Measurements from ENCODE around the gene DNAJB6. TPM values are rescaled to one million over a fixed set of nuclear protein-coding genes. Genes with fewer than 3 reads are reported as not detected.

DNAJB6 gene
- total RNA-seq, 1 donor from 2014 or later = 126 TPM

DNA sequence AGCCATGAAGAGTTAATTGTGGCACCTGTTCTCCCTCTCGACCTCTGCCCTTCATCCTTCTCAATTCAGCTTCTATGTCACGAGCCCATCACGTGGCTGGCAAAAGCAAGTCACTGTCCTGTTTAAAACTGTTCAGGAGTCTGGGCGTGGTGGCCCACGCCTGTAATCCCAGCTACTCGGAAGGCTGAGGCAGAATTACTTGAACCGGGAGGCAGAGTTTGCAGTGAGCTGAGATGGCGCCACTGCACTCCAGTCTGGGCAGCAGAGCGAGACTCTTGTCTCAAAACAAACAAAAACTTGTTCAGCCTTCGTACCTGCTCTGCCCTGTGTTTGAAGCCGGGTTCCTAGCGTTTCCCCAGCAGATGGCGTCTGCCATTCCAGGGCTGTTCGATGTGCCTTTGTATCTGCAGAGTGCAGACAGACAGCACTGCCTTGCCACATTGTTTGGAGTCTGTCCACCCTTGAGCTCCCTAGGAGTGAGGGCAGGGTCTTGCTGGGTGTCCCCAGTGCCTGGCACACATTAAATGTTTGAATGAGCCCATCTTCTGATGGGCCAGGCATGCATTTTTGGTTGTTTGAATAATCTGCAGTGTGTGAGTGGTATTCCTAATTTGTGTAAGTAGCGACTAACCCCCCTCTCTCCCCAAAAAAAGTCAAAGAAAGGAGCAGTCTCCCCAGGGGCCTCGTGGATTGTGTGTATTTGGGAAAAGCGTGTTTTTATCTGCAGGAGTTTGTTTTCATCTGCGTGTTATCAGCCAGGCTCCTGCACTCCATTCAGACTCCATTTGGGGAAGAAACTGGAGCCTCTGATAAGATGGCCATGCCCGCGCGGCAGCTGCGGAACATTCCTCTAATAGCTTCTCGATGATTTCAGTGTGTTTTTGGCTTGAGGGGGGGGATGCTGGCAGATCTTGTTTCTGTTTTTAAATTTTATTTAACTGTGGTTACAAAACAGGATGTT, 61.2 kb downstream of the DNAJB6 start:
- H3K36me3 ChIP-seq (ENCODE audit: control insufficient read depth, insufficient read depth, low read length) = no peaks in the 10 kb centered on the region
- DNase-seq (ENCODE audit: low read depth) = no peak
- H3K4me3 ChIP-seq (ENCODE audit: low read depth, low read length) = no peak overlapping the region
- H3K27me3 ChIP-seq (ENCODE audit: control insufficient read depth, insufficient read depth, low read length) = no peaks in the 10 kb centered on the region
- peak; percentile 71 for TF ChIP-seq CTCF (IDR thresholded peaks at IDR 0.05; ENCODE audit: insufficient read depth, low read length, poor library complexity, severe bottlenecking)

- H3K36me3 ChIP-seq (ENCODE audit: control insufficient read depth, insufficient read depth, low read length) = no peaks in the 10 kb centered on the region
- H3K4me3 ChIP-seq (ENCODE audit: low read depth, low read length) = no peak overlapping the region
- no peaks in the 10 kb centered on the region for H3K27me3 ChIP-seq (ENCODE audit: control insufficient read depth, insufficient read depth, low read length)
- DNase-seq (ENCODE audit: low read depth) = no peak
- TF ChIP-seq CTCF (IDR thresholded peaks at IDR 0.05; ENCODE audit: insufficient read depth, low read length, poor library complexity, severe bottlenecking) = no peak
These were observed 62.4 kb downstream of the DNAJB6 start for GRCh38 chr7:157399086-157399687.

- no peak for DNase-seq (ENCODE audit: low read depth)
- H3K27me3 ChIP-seq (ENCODE audit: control insufficient read depth, insufficient read depth, low read length) = no peaks in the 10 kb centered on the region
- H3K4me3 ChIP-seq (ENCODE audit: low read depth, low read length) = no peak overlapping the region
- no peak for TF ChIP-seq CTCF (IDR thresholded peaks at IDR 0.05; ENCODE audit: insufficient read depth, low read length, poor library complexity, severe bottlenecking)
- H3K36me3 ChIP-seq (ENCODE audit: control insufficient read depth, insufficient read depth, low read length) = no peaks in the 10 kb centered on the region
These were observed 63.5 kb downstream of the DNAJB6 start for GRCh38 chr7:157400171-157400860.

GRCh38 chr7:157401567-157402387, 65.0 kb downstream of the DNAJB6 start:
- H3K27me3 ChIP-seq (ENCODE audit: control insufficient read depth, insufficient read depth, low read length) = no peaks in the 10 kb centered on the region
- H3K36me3 ChIP-seq (ENCODE audit: control insufficient read depth, insufficient read depth, low read length) = no peaks in the 10 kb centered on the region
- DNase-seq (ENCODE audit: low read depth) = no peak
- H3K4me3 ChIP-seq (ENCODE audit: low read depth, low read length) = no peak overlapping the region
- TF ChIP-seq CTCF (IDR thresholded peaks at IDR 0.05; ENCODE audit: insufficient read depth, low read length, poor library complexity, severe bottlenecking) = no peak

DNA sequence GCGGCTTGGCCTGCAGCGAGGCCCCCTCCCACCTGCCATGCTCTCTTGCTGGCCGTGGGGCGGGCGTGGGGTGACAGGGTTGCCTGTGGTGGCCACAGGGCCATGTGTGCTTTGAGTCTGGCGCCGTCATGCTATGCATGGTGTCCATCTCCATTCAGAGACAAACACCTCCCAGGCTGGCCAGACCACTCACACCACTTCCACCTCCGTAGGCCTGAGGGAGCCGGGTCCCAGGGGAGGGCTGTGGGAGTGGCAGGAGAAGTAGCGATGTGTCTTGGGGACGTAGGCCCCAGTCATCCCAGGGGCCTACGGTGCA, 65.5 kb downstream of the DNAJB6 start:
- DNase-seq (ENCODE audit: low read depth) = no peak
- H3K36me3 ChIP-seq (ENCODE audit: control insufficient read depth, insufficient read depth, low read length) = no peaks in the 10 kb centered on the region
- no peak for TF ChIP-seq CTCF (IDR thresholded peaks at IDR 0.05; ENCODE audit: insufficient read depth, low read length, poor library complexity, severe bottlenecking)
- no peaks in the 10 kb centered on the region for H3K27me3 ChIP-seq (ENCODE audit: control insufficient read depth, insufficient read depth, low read length)
- no peak overlapping the region for H3K4me3 ChIP-seq (ENCODE audit: low read depth, low read length)

All from kidney epithelial cell (primary cell).